ENCODE measurements around the gene CLSTN2.

The CLSTN2 gene

GRCh38 chr3:140601881-140602280 is 666.9 kb downstream of the CLSTN2 start:
- CTCF ChIA-PET = interaction anchor here (0.9 kb wide), 1 partner anchor 9 kb away, joined by 3 read pairs; no protein-coding TSS in a partner anchor
- DNase-seq (ENCODE audit: extremely low spot score) = no peak
- POLR2A ChIA-PET = no interaction called here
- TF ChIP-seq CTCF (IDR thresholded peaks at IDR 0.05; ENCODE audit: control extremely low read depth, extremely low read depth, low read depth, missing control alignments) = no peak

- no peak for TF ChIP-seq CTCF (IDR thresholded peaks at IDR 0.05; ENCODE audit: control extremely low read depth, extremely low read depth, low read depth, missing control alignments)
- CTCF ChIA-PET = interaction anchor here (0.9 kb wide), 1 partner anchor 9 kb away, joined by 3 read pairs; no protein-coding TSS in a partner anchor
- POLR2A ChIA-PET = no interaction called here
- no peak for DNase-seq (ENCODE audit: extremely low spot score)
These were observed 667.8 kb downstream of the CLSTN2 start for GRCh38 chr3:140602781-140603180.

- TF ChIP-seq CTCF (IDR thresholded peaks at IDR 0.05; ENCODE audit: control extremely low read depth, extremely low read depth, low read depth, missing control alignments) = no peak
- no peak for DNase-seq (ENCODE audit: extremely low spot score)
- ChIA-PET POLR2A (no interaction called here), CTCF (no interaction called here)
These were observed 668.8 kb downstream of the CLSTN2 start for GRCh38 chr3:140603766-140604165.

- no peak for TF ChIP-seq CTCF (IDR thresholded peaks at IDR 0.05; ENCODE audit: control extremely low read depth, extremely low read depth, low read depth, missing control alignments)
- DNase-seq (ENCODE audit: extremely low spot score) = no peak
- POLR2A ChIA-PET = no interaction called here
- CTCF ChIA-PET = no interaction called here
These were observed 675.6 kb downstream of the CLSTN2 start for GRCh38 chr3:140610544-140610943.

GRCh38 chr3:140614001-140614400 is 679.0 kb downstream of the CLSTN2 start:
- no peak for DNase-seq (ENCODE audit: extremely low spot score)
- CTCF ChIA-PET = no interaction called here
- POLR2A ChIA-PET = no interaction called here
- no peak for TF ChIP-seq CTCF (IDR thresholded peaks at IDR 0.05; ENCODE audit: control extremely low read depth, extremely low read depth, low read depth, missing control alignments)

GRCh38 chr3:140617135-140617534 is 682.1 kb downstream of the CLSTN2 start:
- CTCF ChIA-PET = no interaction called here
- no peak for DNase-seq (ENCODE audit: extremely low spot score)
- TF ChIP-seq CTCF (IDR thresholded peaks at IDR 0.05; ENCODE audit: control extremely low read depth, extremely low read depth, low read depth, missing control alignments) = no peak
- POLR2A ChIA-PET = no interaction called here

GRCh38 chr3:140626856-140627255 is 691.9 kb downstream of the CLSTN2 start:
- TF ChIP-seq CTCF (IDR thresholded peaks at IDR 0.05; ENCODE audit: control extremely low read depth, extremely low read depth, low read depth, missing control alignments) = no peak
- ChIA-PET POLR2A (no interaction called here), CTCF (no interaction called here)
- DNase-seq (ENCODE audit: extremely low spot score) = no peak
